Right lobe of liver (tissue), 4 donors: Measurements from ENCODE around the gene LAD1.

Experiments
- POLR2A ChIP-seq: fragments of 450-650 bp; IDR thresholded peaks from one replicate; pipeline ENCODE4 v1.6.1; 2017; ENCODE audit warnings: antibody characterized with exemption, mild to moderate bottlenecking
- TF ChIP-seq, protein P1 (sequence below), 4 donors: fragments of 200-600 bp in 3 of 4; fragments of 450-650 bp in 1 of 4; IDR thresholded peaks; one replicate each; pipeline versions ENCODE4 v1.5.1 to v1.8.0; 2016 to 2022; ENCODE audit warnings: antibody characterized with exemption in 4 of 4, mild to moderate bottlenecking in 2 of 4
- donor health status: DM: no; HTN: no; CAD: no.
- donor health status: DM: no; HTN: no; CAD: no.
- donor health status: DM: no; HTN: yes; CAD: no.

DNA sequence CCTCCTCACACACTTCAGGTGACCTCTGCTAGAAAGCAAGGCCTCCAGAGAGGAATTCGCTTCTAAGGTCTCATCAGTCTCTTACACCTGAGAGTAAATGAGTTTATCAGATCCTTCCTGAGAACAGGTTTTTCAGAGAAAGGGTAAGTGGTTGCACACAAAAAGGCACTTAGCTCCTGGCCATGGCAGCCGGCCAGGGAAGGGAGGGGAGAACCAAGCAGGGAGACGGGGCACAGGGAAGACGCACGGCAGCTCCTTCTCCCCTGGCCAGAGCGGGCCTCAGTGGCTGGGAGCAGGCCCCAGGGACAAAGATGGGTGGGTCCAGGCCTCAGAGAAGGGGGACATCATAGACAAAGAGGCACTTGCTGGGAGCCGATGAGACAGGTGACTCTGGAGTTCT, 18.0 kb downstream of the LAD1 start:
- TF ChIP-seq, protein P1, sequence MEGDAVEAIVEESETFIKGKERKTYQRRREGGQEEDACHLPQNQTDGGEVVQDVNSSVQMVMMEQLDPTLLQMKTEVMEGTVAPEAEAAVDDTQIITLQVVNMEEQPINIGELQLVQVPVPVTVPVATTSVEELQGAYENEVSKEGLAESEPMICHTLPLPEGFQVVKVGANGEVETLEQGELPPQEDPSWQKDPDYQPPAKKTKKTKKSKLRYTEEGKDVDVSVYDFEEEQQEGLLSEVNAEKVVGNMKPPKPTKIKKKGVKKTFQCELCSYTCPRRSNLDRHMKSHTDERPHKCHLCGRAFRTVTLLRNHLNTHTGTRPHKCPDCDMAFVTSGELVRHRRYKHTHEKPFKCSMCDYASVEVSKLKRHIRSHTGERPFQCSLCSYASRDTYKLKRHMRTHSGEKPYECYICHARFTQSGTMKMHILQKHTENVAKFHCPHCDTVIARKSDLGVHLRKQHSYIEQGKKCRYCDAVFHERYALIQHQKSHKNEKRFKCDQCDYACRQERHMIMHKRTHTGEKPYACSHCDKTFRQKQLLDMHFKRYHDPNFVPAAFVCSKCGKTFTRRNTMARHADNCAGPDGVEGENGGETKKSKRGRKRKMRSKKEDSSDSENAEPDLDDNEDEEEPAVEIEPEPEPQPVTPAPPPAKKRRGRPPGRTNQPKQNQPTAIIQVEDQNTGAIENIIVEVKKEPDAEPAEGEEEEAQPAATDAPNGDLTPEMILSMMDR (IDR thresholded peaks at IDR 0.05): no peak
- TF ChIP-seq POLR2A: no peak
